HepG2 (cell line): Measurements from ENCODE around the gene RANBP3L. TPM values are rescaled to one million over a fixed set of nuclear protein-coding genes. Genes with fewer than 3 reads are reported as not detected.
A peak's percentile ranks its signal among the peaks of the same experiment; 100 is the strongest.

Experiments used
- ARID2 ChIP-seq: sonication (generic); formaldehyde crosslinking; IDR thresholded peaks from 2 replicates; pipeline ENCODE4 v1.8.1; 2022; ENCODE audit warnings: mild to moderate bottlenecking, missing genetic modification reagents, borderline replicate concordance
- DRAP1 ChIP-seq: IDR thresholded peaks from 2 replicates; pipeline ENCODE4 v1.6.1; 2016; ENCODE audit warnings: missing genetic modification reagents, missing compliant biosample characterization
- GATAD1 ChIP-seq: IDR thresholded peaks from 2 replicates; pipeline ENCODE4 v1.6.1; 2016; ENCODE audit warnings: missing genetic modification reagents, missing compliant biosample characterization
- GFI1 ChIP-seq: sonication (generic); formaldehyde crosslinking; IDR thresholded peaks from 2 replicates; pipeline ENCODE4 v1.5.0; 2020; ENCODE audit warnings: missing genetic modification reagents, mild to moderate bottlenecking, borderline replicate concordance
- GMEB2 ChIP-seq: IDR thresholded peaks from 2 replicates; pipeline ENCODE4 v1.6.1; 2016; ENCODE audit warnings: missing biosample characterization, missing genetic modification reagents, low read depth
- HMGXB3 ChIP-seq: sonication (generic); formaldehyde crosslinking; IDR thresholded peaks from 2 replicates; pipeline ENCODE4 v1.4.0; 2020; ENCODE audit warnings: missing genetic modification reagents, borderline replicate concordance
- KDM3A ChIP-seq: IDR thresholded peaks from 2 replicates; pipeline ENCODE4 v1.6.1; 2018; ENCODE audit warnings: low read depth, missing compliant biosample characterization
- KDM4B ChIP-seq: sonication (generic); formaldehyde crosslinking; IDR thresholded peaks from 2 replicates; pipeline ENCODE4 v1.4.0; 2020; ENCODE audit warnings: missing genetic modification reagents
- KLF11 ChIP-seq: IDR thresholded peaks from 2 replicates; pipeline ENCODE4 v1.6.1; 2016; ENCODE audit warnings: missing compliant biosample characterization
- KLF15 ChIP-seq: sonication (generic); formaldehyde crosslinking; IDR thresholded peaks from 2 replicates; pipeline ENCODE4 v1.8.1; 2023; ENCODE audit warnings: borderline replicate concordance, mild to moderate bottlenecking, inconsistent platforms, missing genetic modification reagents, mixed read lengths
- LBX2 ChIP-seq: sonication (generic); formaldehyde crosslinking; IDR thresholded peaks from 2 replicates; pipeline ENCODE4 v1.5.0; 2020; ENCODE audit warnings: missing genetic modification reagents, mild to moderate bottlenecking, borderline replicate concordance
- PHF5A ChIP-seq: IDR thresholded peaks from one replicate; pipeline ENCODE4 v1.6.1; 2018; ENCODE audit warnings: low read depth, missing genetic modification reagents; ENCODE audit not compliant: unreplicated experiment
- STAT5B ChIP-seq: sonication (generic); formaldehyde crosslinking; IDR thresholded peaks from 2 replicates; pipeline ENCODE4 v1.4.0; 2020; ENCODE audit warnings: missing genetic modification reagents
- ZNF143 ChIP-seq: sonication (generic); formaldehyde crosslinking; IDR thresholded peaks from 2 replicates; pipeline ENCODE4 v1.4.0; 2020; ENCODE audit warnings: missing genetic modification reagents
- ZNF232 ChIP-seq: sonication (generic); formaldehyde crosslinking; IDR thresholded peaks from 2 replicates; pipeline ENCODE4 v1.4.0; 2020; ENCODE audit warnings: missing genetic modification reagents, borderline replicate concordance
- ZNF44 ChIP-seq: sonication (generic); formaldehyde crosslinking; IDR thresholded peaks from 2 replicates; pipeline ENCODE4 v1.5.1; 2020; ENCODE audit warnings: mild to moderate bottlenecking, missing genetic modification reagents
- ZNF563 ChIP-seq: sonication (generic); formaldehyde crosslinking; IDR thresholded peaks from 2 replicates; pipeline ENCODE4 v1.8.0; 2022; ENCODE audit warnings: mild to moderate bottlenecking, moderate library complexity, missing genetic modification reagents
- ZNF704 ChIP-seq: sonication (generic); formaldehyde crosslinking; IDR thresholded peaks from 2 replicates; pipeline ENCODE4 v1.8.1; 2023; ENCODE audit warnings: mild to moderate bottlenecking, inconsistent platforms, moderate library complexity, missing genetic modification reagents, borderline replicate concordance
- ZNF766 ChIP-seq: sonication (generic); formaldehyde crosslinking; IDR thresholded peaks from 2 replicates; pipeline ENCODE4 v1.5.0; 2020; ENCODE audit warnings: missing genetic modification reagents, borderline replicate concordance
- ZNF782 ChIP-seq: sonication (generic); formaldehyde crosslinking; IDR thresholded peaks from 2 replicates; pipeline ENCODE4 v1.4.0; 2020; ENCODE audit warnings: missing genetic modification reagents, mild to moderate bottlenecking, borderline replicate concordance
- ZSCAN12 ChIP-seq: sonication (generic); formaldehyde crosslinking; IDR thresholded peaks from 2 replicates; pipeline ENCODE4 v1.9.0; 2021; ENCODE audit warnings: mild to moderate bottlenecking, missing genetic modification reagents
- polyA plus RNA-seq, 8 experiments: library from polyadenylated mRNA; depleted of rRNA in 3 of 8; stranded (reverse) in 7 of 8; unstranded in 1 of 8; fragments of >200 nt; fragmentation: Illumina TruSeq in 4 of 8; extraction: Trizol in 4 of 8; gene quantifications; 2 replicates each; pipeline versions ENCODE4 v1.2.1 to v1.2.3, GENCODE V29; 2011 to 2016; ENCODE audit warnings: low read depth in 4 of 8, missing spikeins in 1 of 8, mixed read lengths in 1 of 8; ENCODE audit not compliant: insufficient read depth in 1 of 8
- total RNA-seq, 5 experiments: library from RNA; depleted of rRNA; stranded (reverse); fragments of >200 nt; fragmentation: Illumina TruSeq; extraction: Trizol; gene quantifications; 2 replicates each; pipeline ENCODE4 v1.2.3, GENCODE V29; 2016; ENCODE audit warnings: low read depth in 1 of 5

Gene RANBP3L
- total and polyA plus RNA-seq, 2 of the 13 experiments (the other 11 are each of a cell fraction or from before 2014, with no cell fraction given), result 0.09 TPM; not detected in 1

- TF ChIP-seq KDM3A (CRISPR knock-in tag) (no peak; the same call in 1 of the 2 replicates), ZNF563 (CRISPR knock-in tag) (no peak), PHF5A (no peak), LBX2 (CRISPR knock-in tag) (no peak), KDM4B (CRISPR knock-in tag) (no peak), ZNF44 (no peak), ZNF766 (no peak), ZNF232 (CRISPR knock-in tag) (no peak), KLF15 (CRISPR knock-in tag) (no peak), GATAD1 (CRISPR knock-in tag) (no peak; the same call in 1 of the 2 replicates), HMGXB3 (CRISPR knock-in tag) (0 out of 2 replicates have a peak, but pooled peaks have one; percentile 63), ARID2 (CRISPR knock-in tag) (no peak), ZNF143 (CRISPR knock-in tag) (no peak), ZNF782 (CRISPR knock-in tag) (no peak), DRAP1 (CRISPR knock-in tag) (no peak), KLF11 (CRISPR knock-in tag) (0 out of 2 replicates have a peak, but pooled peaks have one; percentile 45), STAT5B (CRISPR knock-in tag) (no peak), GMEB2 (CRISPR knock-in tag) (no peak), ZNF704 (no peak), ZSCAN12 (CRISPR knock-in tag) (no peak), GFI1 (peak; percentile 82)
Observed at GRCh38 chr5:36239370-36240293, 62.1 kb downstream of the RANBP3L start (continued).
